ENCODE measurements around the gene FSHB.
A peak's percentile ranks its signal among the peaks of the same experiment; 100 is the strongest.

The FSHB gene

GRCh38 chr11:30281476-30282288 lies 50.9 kb downstream of the FSHB start:
- no peaks in the 10 kb centered on the region for H3K4me1 ChIP-seq (ENCODE audit: insufficient read depth, low read length)
- H3K4me2 ChIP-seq (ENCODE audit: insufficient read depth, low read length), result no peak overlapping the region
- no peaks in the 10 kb centered on the region for H3K79me2 ChIP-seq (ENCODE audit: insufficient read depth, low read length)
- H3K9ac ChIP-seq (ENCODE audit: low read depth, low read length), result no peak overlapping the region
- H3K4me3 ChIP-seq (ENCODE audit: low read depth in 1 of 2, low read length in 2 of 2), result no peak overlapping the region
- TF ChIP-seq CTCF (IDR thresholded peaks at IDR 0.05; ENCODE audit: borderline replicate concordance, extremely low read depth, low read length, poor library complexity, severe bottlenecking), result no peak
- TF ChIP-seq EZH2 (IDR thresholded peaks at IDR 0.05; ENCODE audit: borderline replicate concordance, low read depth, low read length, severe bottlenecking), result no peak
- H3K27ac ChIP-seq (ENCODE audit: low read length), result no peak overlapping the region
- no peaks in the 10 kb centered on the region for H4K20me1 ChIP-seq (ENCODE audit: insufficient read depth, low read length)
- H3K27me3 ChIP-seq (ENCODE audit: insufficient read depth, low read length, poor library complexity), result no peaks in the 10 kb centered on the region
- H2AFZ ChIP-seq (ENCODE audit: low read depth, low read length), result no peak overlapping the region
- no peak for DNase-seq
- H3K36me3 ChIP-seq (ENCODE audit: insufficient read depth, low read length), result no peaks in the 10 kb centered on the region
- no peak; the same call in 2 of the 3 replicates for ATAC-seq (ENCODE audit: insufficient read depth, low read depth)
- H3K9me3 ChIP-seq (ENCODE audit: insufficient read depth, low read length, severe bottlenecking), result no peaks in the 10 kb centered on the region

DNA sequence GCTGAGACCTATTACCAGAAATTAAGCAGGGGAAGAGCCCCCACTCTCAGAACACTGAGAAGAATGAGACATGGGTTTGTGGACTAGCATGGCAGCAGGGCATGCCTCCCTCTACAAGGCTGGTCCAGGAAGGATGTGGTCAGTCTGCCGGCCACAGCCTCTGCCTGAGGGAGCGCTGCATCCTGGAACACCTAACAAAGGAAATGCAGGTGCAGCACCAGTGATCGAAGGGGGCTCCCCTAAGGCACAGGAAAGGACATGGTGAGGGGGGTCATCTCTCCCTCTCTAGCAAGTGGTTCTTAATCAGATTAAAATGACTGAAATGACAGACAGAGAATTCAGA lies 51.4 kb downstream of the FSHB start:
- H2AFZ ChIP-seq (ENCODE audit: low read depth, low read length), result no peak overlapping the region
- H3K4me2 ChIP-seq (ENCODE audit: insufficient read depth, low read length), result no peak overlapping the region
- no peaks in the 10 kb centered on the region for H4K20me1 ChIP-seq (ENCODE audit: insufficient read depth, low read length)
- no peaks in the 10 kb centered on the region for H3K9me3 ChIP-seq (ENCODE audit: insufficient read depth, low read length, severe bottlenecking)
- ATAC-seq (ENCODE audit: insufficient read depth, low read depth) (peak; percentile 62), DNase-seq (peak; percentile 14)
- no peak overlapping the region for H3K27ac ChIP-seq (ENCODE audit: low read length)
- no peak for TF ChIP-seq CTCF (IDR thresholded peaks at IDR 0.05; ENCODE audit: borderline replicate concordance, extremely low read depth, low read length, poor library complexity, severe bottlenecking)
- no peak for TF ChIP-seq EZH2 (IDR thresholded peaks at IDR 0.05; ENCODE audit: borderline replicate concordance, low read depth, low read length, severe bottlenecking)
- H3K4me1 ChIP-seq (ENCODE audit: insufficient read depth, low read length), result no peaks in the 10 kb centered on the region
- H3K27me3 ChIP-seq (ENCODE audit: insufficient read depth, low read length, poor library complexity), result no peaks in the 10 kb centered on the region
- H3K4me3 ChIP-seq (ENCODE audit: low read depth in 1 of 2, low read length in 2 of 2), result no peak overlapping the region
- H3K79me2 ChIP-seq (ENCODE audit: insufficient read depth, low read length), result no peaks in the 10 kb centered on the region
- no peak overlapping the region for H3K9ac ChIP-seq (ENCODE audit: low read depth, low read length)
- H3K36me3 ChIP-seq (ENCODE audit: insufficient read depth, low read length), result no peaks in the 10 kb centered on the region
